HepG2 (cell line): Measurements from ENCODE around the gene INHBB. TPM values are rescaled to one million over a fixed set of nuclear protein-coding genes. Genes with fewer than 3 reads are reported as not detected.

ENCODE experiments used
- ATAC-seq: fragments of 200-7000 bp; cut with Tn5 transposase; 3 replicates; pipeline ENCODE4 v1.9.1; 2020; ENCODE audit warnings: mild to moderate bottlenecking, moderate library complexity
- BruUV-seq: library from RNA; stranded (reverse); fragments of 400-500 nt; replicated peaks from 2 replicates; lab custom pipeline; 2021; lab: Mats Ljungman, UMichigan
- CTCF ChIA-PET: fragments of 300-600 bp; formaldehyde crosslinking; extraction: SDS; loops from one replicate; lab custom pipeline; 2021; ENCODE audit warnings: low total read pairs, inconsistent platforms, low intra/inter-chr PET ratio; lab: Yijun Ruan, JAX
- POLR2A ChIA-PET: fragments of 350-600 bp; sonication (Branson Sonifier 250); formaldehyde crosslinking; loops from one replicate; lab custom pipeline; 2020; ENCODE audit warnings: antibody characterized with exemption, inconsistent platforms; lab: Yijun Ruan, JAX
- DNase-seq: peaks from one replicate; pipeline ENCODE4 v3.0.0-alpha.2; 2015; ENCODE audit warnings: low spot score
- FAIRE-seq: peaks from 3 replicates; lab custom pipeline; 2011; peaks lifted over from hg19 to GRCh38; lab: Jason Lieb, UNC
- H2AFZ ChIP-seq: one replicate; pipeline ENCODE4 v1.6.1; 2011; ENCODE audit warnings: low read length, inconsistent platforms
- H3K27ac ChIP-seq: fragments of 300-600 bp; 3 replicates; pipeline ENCODE4 v1.8.0; 2011; ENCODE audit warnings: mixed run types, mild to moderate bottlenecking, mixed read lengths, low read length, inconsistent platforms; ENCODE audit not compliant: insufficient read depth; ENCODE audit errors: extremely low read length
- H3K27me3 ChIP-seq, 2 experiments: fragments of 200-600 bp in 1 of 2; 2 replicates in 1 of 2; 3 replicates in 1 of 2; pipeline versions ENCODE4 v1.6.0 to v1.8.0; 2011; ENCODE audit warnings: low read length in 2 of 2, mild to moderate bottlenecking in 2 of 2, moderate library complexity in 2 of 2, inconsistent platforms in 1 of 2; ENCODE audit not compliant: insufficient read depth in 2 of 2, control insufficient read depth in 1 of 2
- H3K36me3 ChIP-seq, 2 experiments: fragments of 200-600 bp in 1 of 2; replicated peaks in 1 of 2; 2 replicates in 1 of 2; 3 replicates in 1 of 2; pipeline versions ENCODE4 v1.5.1 to v1.8.0; 2011; ENCODE audit warnings: low read length in 2 of 2, inconsistent platforms in 1 of 2; ENCODE audit not compliant: insufficient read depth in 2 of 2, control insufficient read depth in 1 of 2
- H3K4me1 ChIP-seq: 2 replicates; pipeline ENCODE4 v1.5.1; 2012; ENCODE audit warnings: low read length, inconsistent platforms; ENCODE audit not compliant: insufficient read depth
- H3K4me2 ChIP-seq: 2 replicates; pipeline ENCODE4 v1.6.0; 2011; ENCODE audit warnings: low read depth, low read length, inconsistent platforms
- H3K4me3 ChIP-seq, 3 experiments: fragments of 200-600 bp in 1 of 3; sonication (generic), shearing (Covaris generic) in 1 of 3; replicated peaks in 1 of 3; 2 replicates each; pipeline ENCODE4 v1.5.1; 2011 to 2016; ENCODE audit warnings: low read length in 3 of 3, inconsistent platforms in 2 of 3, low read depth in 2 of 3, mild to moderate bottlenecking in 2 of 3, control low read depth in 1 of 3, mixed read lengths in 1 of 3; ENCODE audit not compliant: insufficient read depth in 1 of 3
- H3K79me2 ChIP-seq: one replicate; pipeline ENCODE4 v1.6.1; 2011; ENCODE audit warnings: low read length, inconsistent platforms; ENCODE audit not compliant: insufficient read depth
- H3K9ac ChIP-seq: 2 replicates; pipeline ENCODE4 v1.6.0; 2011; ENCODE audit warnings: mild to moderate bottlenecking, low read depth, low read length, inconsistent platforms; ENCODE audit not compliant: insufficient read depth
- H3K9me3 ChIP-seq: 2 replicates; pipeline ENCODE4 v1.5.1; 2012; ENCODE audit warnings: mild to moderate bottlenecking, low read length
- H4K20me1 ChIP-seq: 2 replicates; pipeline ENCODE4 v1.6.0; 2011; ENCODE audit warnings: inconsistent platforms, mild to moderate bottlenecking, low read length, moderate library complexity; ENCODE audit not compliant: insufficient read depth
- PRDM15 ChIP-seq: sonication (generic); formaldehyde crosslinking; IDR thresholded peaks from 2 replicates; pipeline ENCODE4 v1.4.0; 2020; ENCODE audit warnings: missing genetic modification reagents
- WGBS: methylation state at CpG from one replicate; pipeline ENCODE4 v1.1.6; 2017; ENCODE audit warnings: low lambda C conversion rate; 5-methylcytosine and 5-hydroxymethylcytosine counted together
- in situ Hi-C: cut with HindIII; loops from 2 replicates; pipeline ENCODE4 v1.10.0; 2017; ENCODE audit warnings: low pct_unique_long_range_greater_than_20kb; ENCODE audit not compliant: extremely low pct_ligation_motif_present
- intact Hi-C: fragments of 100-400 bp; cut with micrococcal nuclease; formaldehyde crosslinking; loops from one replicate; pipeline ENCODE4 v1.10.0; 2022; ENCODE audit not compliant: unreplicated experiment
- polyA plus RNA-seq, 8 experiments: library from polyadenylated mRNA; depleted of rRNA in 3 of 8; stranded (reverse) in 7 of 8; unstranded in 1 of 8; fragments of >200 nt; fragmentation: Illumina TruSeq in 4 of 8; extraction: Trizol in 4 of 8; gene quantifications; 2 replicates each; pipeline versions ENCODE4 v1.2.1 to v1.2.3, GENCODE V29; 2011 to 2016; ENCODE audit warnings: low read depth in 4 of 8, missing spikeins in 1 of 8, mixed read lengths in 1 of 8; ENCODE audit not compliant: insufficient read depth in 1 of 8
- total RNA-seq, 5 experiments: library from RNA; depleted of rRNA; stranded (reverse); fragments of >200 nt; fragmentation: Illumina TruSeq; extraction: Trizol; gene quantifications; 2 replicates each; pipeline ENCODE4 v1.2.3, GENCODE V29; 2016; ENCODE audit warnings: low read depth in 1 of 5

The INHBB gene
- total and polyA plus RNA-seq, 2 of the 13 experiments (the other 11 are each of a cell fraction or from before 2014, with no cell fraction given), result 0.20 to 1.7 TPM

DNA sequence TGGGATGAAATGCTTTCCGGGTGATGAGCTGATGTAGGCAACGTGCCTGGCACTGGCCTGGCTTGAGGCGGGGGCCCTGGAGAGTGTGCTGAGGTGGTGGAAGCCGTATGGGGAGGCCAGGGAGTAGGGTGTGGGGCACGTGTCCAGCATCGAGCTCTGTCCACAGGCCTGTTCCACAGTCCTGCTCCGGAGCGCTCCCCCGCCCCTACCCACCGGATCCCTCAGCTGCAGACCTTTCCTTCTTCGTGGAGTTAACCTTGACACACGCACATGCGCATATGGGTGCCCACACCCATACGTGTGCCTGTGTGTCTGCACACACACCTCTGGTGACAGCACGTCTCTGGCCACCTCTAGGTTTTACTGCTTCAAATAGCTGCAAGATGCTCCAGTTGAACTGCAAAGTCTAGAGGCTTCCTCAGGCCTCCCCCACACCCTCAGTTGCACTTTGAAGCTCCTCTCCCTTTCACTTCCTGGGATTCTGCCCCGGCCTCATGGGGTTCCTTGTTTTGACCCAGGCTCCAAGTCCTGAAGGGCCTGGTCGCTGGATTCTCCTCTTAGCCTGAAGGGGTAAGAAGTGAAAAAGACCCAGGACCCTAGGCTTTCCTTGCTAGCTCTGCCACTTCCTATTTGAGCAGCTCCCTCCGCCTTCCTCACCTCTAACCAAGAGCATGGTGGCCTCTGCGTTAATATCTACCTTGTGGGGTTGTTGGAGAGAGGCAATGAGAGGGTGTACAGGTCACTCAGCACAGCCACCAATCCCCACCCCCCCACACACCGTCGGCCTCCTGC lies 49.5 kb downstream of the INHBB start:
- DNase-seq (no peak), ATAC-seq (no peak)
- 68% methylated on average over 21 of the region's 21 CpGs for WGBS

More for the DNA sequence above, 49.5 kb downstream of the INHBB start:
- Histone ChIP-seq H3K4me3 (no peak overlapping the region), H3K4me2 (no peak overlapping the region), H3K36me3 (no peaks in the 10 kb centered on the region), H3K27ac (no peak overlapping the region), H2AFZ (no peak overlapping the region), H3K4me1 (peaks cover 54% of the 10 kb centered on the region), H3K9ac (no peak overlapping the region), H3K79me2 (no peaks in the 10 kb centered on the region), H3K27me3 (peaks cover 0 to 3% of the 10 kb centered on the region in 2 experiments; a peak in 2 of 5 replicates), H4K20me1 (no peaks in the 10 kb centered on the region), H3K9me3 (no peaks in the 10 kb centered on the region)
- in situ Hi-C loops (loop anchor here (5.0 kb wide), 1 partner anchor 48 kb away; the partner anchor contains the start of gene INHBB), intact Hi-C loops (loop anchor here (5.0 kb wide), 2 partner anchors 157 to 282 kb away; no protein-coding TSS in a partner anchor)
- FAIRE-seq, result no peak
- ChIA-PET CTCF (no interaction called here), POLR2A (interaction anchor here (1.2 to 7.0 kb wide), 3 partner anchors 11 to 157 kb away, joined by 3 to 55 read pairs (median 9); no protein-coding TSS in a partner anchor)
- TF ChIP-seq PRDM15 (CRISPR knock-in tag), result no peak
- BruUV-seq, result no TSS peak
